Right lobe of liver (tissue), 6 donors: Measurements from ENCODE around the gene PDXP. TPM values are rescaled to one million over a fixed set of nuclear protein-coding genes. Genes with fewer than 3 reads are reported as not detected.

Source experiments
- ATAC-seq, 4 donors: fragments of 200-7000 bp; cut with Tn5 transposase; one replicate each; pipeline ENCODE4 v1.9.1; 2020; ENCODE audit warnings: mild to moderate bottlenecking in 4 of 4, moderate library complexity in 4 of 4
- DNase-seq, 3 donors: peaks; one replicate each; pipeline ENCODE4 v3.0.0-alpha.2; 2020
- H3K27ac ChIP-seq, 3 donors: fragments of 200-600 bp; one replicate each; pipeline ENCODE4 v1.8.0; 2022
- H3K27me3 ChIP-seq, 2 donors: fragments of 200-600 bp; one replicate each; pipeline ENCODE4 v1.8.0; 2022
- H3K36me3 ChIP-seq, 4 donors: fragments of 200-600 bp; sonication (generic) in 1 of 4; one replicate each; pipeline versions ENCODE4 v1.5.1 to v1.8.0; 2017 to 2022; ENCODE audit warnings: control low read depth in 1 of 4
- H3K4me1 ChIP-seq, 4 donors: fragments of 200-600 bp; sonication (generic) in 1 of 4; one replicate each; pipeline versions ENCODE4 v1.5.1 to v1.8.0; 2017 to 2022; ENCODE audit warnings: control low read depth in 1 of 4
- H3K4me3 ChIP-seq, 3 donors: fragments of 200-600 bp; one replicate each; pipeline ENCODE4 v1.8.0; 2022
- H3K9me3 ChIP-seq, 4 donors: fragments of 200-600 bp; sonication (generic) in 1 of 4; one replicate each; pipeline versions ENCODE4 v1.5.1 to v1.8.0; 2017 to 2022; ENCODE audit warnings: control low read depth in 1 of 4
- POLR2A ChIP-seq: fragments of 450-650 bp; IDR thresholded peaks from one replicate; pipeline ENCODE4 v1.6.1; 2017; ENCODE audit warnings: antibody characterized with exemption, mild to moderate bottlenecking
- WGBS: methylation state at CpG from one replicate; pipeline ENCODE4 v1.1.6; 2018; ENCODE audit warnings: low coverage, low lambda C conversion rate; ENCODE audit not compliant: insufficient coverage; ENCODE audit errors: missing lambda C conversion rate; 5-methylcytosine and 5-hydroxymethylcytosine counted together
- intact Hi-C, 2 donors: fragments of 100-400 bp; cut with DNase I; formaldehyde crosslinking; loops; one replicate each; pipeline versions ENCODE4 v1.11.2 to v1.14.1; 2022
- total RNA-seq, 6 experiments: library from RNA; depleted of rRNA in 2 of 6; stranded (reverse); fragments of >200 nt in 2 of 6; fragmentation: NEBNext Ultra II Directional in 3 of 6; extraction: Animal tissue kit (Norgen Biotek cat#: 25700) in 3 of 6; gene quantifications; one replicate each; pipeline versions ENCODE4 v1.1.0 to v1.2.4, GENCODE V29; 2016 to 2023
- TF ChIP-seq, protein P1 (sequence below), 4 donors: fragments of 200-600 bp in 3 of 4; fragments of 450-650 bp in 1 of 4; IDR thresholded peaks; one replicate each; pipeline versions ENCODE4 v1.5.1 to v1.8.0; 2016 to 2022; ENCODE audit warnings: antibody characterized with exemption in 4 of 4, mild to moderate bottlenecking in 2 of 4
- donor health status: DM: no; HTN: yes; CAD: no.
- donor health status: DM: no; HTN: no; CAD: no.
- donor health status: DM: no; HTN: no; CAD: no.
- donor health status: DM: no; HTN: yes; CAD: no.
- donor health status: DM: no; HTN: yes; CAD: no.

PDXP gene
- total RNA-seq, 6 experiments from 2014 or later, result 15.7 to 63.4 (median 34.4) TPM

DNA sequence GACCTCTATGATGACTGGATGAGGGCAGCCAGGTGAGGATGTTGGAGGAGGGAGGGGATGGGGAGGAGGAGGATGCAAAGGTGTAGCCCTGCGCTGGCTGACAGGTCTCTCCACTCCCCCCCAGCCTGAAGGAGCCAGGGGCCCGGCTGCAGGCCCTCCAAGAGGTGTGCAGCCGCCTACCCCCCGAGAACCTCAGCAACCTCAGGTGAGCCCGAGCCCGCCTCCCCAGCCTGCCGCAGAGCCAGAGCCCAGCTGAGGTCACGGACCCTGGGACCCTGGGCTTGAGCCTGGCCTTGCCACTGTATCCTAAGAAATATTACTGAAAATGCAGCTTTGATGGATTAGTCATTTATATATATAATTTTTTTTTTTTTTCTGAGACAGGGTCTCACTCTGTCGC is 11.2 kb upstream of the PDXP start:
- no peaks in the 10 kb centered on the region for H3K36me3 ChIP-seq
- no peak overlapping the region for H3K4me3 ChIP-seq
- 50% methylated on average over 1 of the region's 9 CpGs for WGBS
- H3K9me3 ChIP-seq, result no peaks in the 10 kb centered on the region
- no peak for ATAC-seq
- intact Hi-C loops, result loop anchor here (10.0 kb wide), 1 partner anchor 77 kb away; no protein-coding TSS in a partner anchor
- TF ChIP-seq, protein P1, sequence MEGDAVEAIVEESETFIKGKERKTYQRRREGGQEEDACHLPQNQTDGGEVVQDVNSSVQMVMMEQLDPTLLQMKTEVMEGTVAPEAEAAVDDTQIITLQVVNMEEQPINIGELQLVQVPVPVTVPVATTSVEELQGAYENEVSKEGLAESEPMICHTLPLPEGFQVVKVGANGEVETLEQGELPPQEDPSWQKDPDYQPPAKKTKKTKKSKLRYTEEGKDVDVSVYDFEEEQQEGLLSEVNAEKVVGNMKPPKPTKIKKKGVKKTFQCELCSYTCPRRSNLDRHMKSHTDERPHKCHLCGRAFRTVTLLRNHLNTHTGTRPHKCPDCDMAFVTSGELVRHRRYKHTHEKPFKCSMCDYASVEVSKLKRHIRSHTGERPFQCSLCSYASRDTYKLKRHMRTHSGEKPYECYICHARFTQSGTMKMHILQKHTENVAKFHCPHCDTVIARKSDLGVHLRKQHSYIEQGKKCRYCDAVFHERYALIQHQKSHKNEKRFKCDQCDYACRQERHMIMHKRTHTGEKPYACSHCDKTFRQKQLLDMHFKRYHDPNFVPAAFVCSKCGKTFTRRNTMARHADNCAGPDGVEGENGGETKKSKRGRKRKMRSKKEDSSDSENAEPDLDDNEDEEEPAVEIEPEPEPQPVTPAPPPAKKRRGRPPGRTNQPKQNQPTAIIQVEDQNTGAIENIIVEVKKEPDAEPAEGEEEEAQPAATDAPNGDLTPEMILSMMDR (IDR thresholded peaks at IDR 0.05), result no peak
- no peak for TF ChIP-seq POLR2A
- no peaks in the 10 kb centered on the region for H3K27me3 ChIP-seq
- no peak for DNase-seq
- H3K4me1 ChIP-seq, result no peaks in the 10 kb centered on the region
- no peak overlapping the region for H3K27ac ChIP-seq

DNA sequence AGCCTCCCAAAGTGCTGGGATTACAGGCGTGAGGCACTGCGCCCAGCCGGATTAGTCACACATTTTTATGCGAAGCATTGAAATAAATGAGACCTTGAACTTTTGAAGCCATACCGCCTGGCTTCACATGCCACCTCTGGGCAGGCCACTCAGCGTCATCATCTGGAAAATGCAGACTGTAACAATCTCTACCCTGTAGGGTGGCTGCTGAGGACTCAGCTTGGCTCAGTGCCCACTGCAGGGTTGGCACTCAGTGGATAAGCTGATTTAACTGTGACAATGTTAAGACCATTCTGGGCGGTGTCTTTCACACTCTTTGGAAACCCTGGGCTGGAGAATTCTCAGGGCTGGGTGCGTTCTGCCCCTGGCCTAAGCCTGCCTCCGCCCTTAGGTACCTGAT is 10.6 kb upstream of the PDXP start:
- ATAC-seq (peak in 2 of 4 donors; percentile 13 to 66), DNase-seq (peak in 1 of 3 donors; percentile 59)
- H3K27ac ChIP-seq, result no peak overlapping the region
- H3K36me3 ChIP-seq, result no peaks in the 10 kb centered on the region
- no peak for TF ChIP-seq POLR2A
- TF ChIP-seq, protein P1 (IDR thresholded peaks at IDR 0.05), result no peak
- no peak overlapping the region for H3K4me3 ChIP-seq
- no peaks in the 10 kb centered on the region for H3K27me3 ChIP-seq
- intact Hi-C loops, result loop anchor here (10.0 kb wide), 1 partner anchor 77 kb away; no protein-coding TSS in a partner anchor
- no peaks in the 10 kb centered on the region for H3K4me1 ChIP-seq
- 75% methylated on average over 6 of the region's 9 CpGs for WGBS
- H3K9me3 ChIP-seq, result no peaks in the 10 kb centered on the region

DNA sequence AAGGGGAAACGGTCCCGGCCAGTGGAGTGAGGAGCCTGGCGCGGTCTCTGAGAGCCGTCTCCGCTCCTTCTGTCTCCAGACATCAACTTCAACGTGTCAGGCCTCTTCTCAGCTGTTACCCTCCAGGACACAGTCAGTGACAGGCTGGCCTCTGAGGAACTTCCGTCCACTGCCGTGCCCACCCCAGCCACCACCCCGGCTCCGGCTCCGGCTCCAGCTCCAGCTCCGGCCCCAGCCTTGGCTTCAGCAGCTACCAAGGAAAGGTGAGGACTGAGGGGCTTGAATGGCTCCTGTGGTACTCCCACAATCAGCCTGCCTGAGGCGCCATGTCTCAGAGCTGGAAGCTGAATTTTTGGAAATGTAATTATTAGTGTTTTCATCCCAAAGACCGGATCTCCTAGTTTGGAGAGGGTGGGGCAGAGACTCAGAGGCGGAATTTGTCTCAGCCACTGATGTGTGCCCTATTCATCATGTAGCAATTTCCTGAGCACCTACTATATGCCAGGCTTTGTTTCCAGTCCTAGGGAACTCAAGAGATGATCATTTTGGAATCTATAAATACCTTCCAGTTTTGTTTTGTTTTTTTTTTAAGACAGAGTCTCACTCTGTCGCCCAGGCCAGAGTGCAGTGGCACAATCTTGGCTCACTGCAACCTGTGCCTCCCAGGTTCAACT is 7.9 kb upstream of the PDXP start:
- H3K36me3 ChIP-seq, result no peaks in the 10 kb centered on the region
- DNase-seq, result no peak
- no peak overlapping the region for H3K27ac ChIP-seq
- H3K4me1 ChIP-seq, result no peaks in the 10 kb centered on the region
- H3K9me3 ChIP-seq, result no peaks in the 10 kb centered on the region
- intact Hi-C loops, result no loop called here
- H3K27me3 ChIP-seq, result no peaks in the 10 kb centered on the region
- no peak for ATAC-seq
- TF ChIP-seq, protein P1 (IDR thresholded peaks at IDR 0.05), result no peak
- no peak for TF ChIP-seq POLR2A
- 89% methylated on average over 4 of the region's 17 CpGs for WGBS
- H3K4me3 ChIP-seq, result no peak overlapping the region

DNA sequence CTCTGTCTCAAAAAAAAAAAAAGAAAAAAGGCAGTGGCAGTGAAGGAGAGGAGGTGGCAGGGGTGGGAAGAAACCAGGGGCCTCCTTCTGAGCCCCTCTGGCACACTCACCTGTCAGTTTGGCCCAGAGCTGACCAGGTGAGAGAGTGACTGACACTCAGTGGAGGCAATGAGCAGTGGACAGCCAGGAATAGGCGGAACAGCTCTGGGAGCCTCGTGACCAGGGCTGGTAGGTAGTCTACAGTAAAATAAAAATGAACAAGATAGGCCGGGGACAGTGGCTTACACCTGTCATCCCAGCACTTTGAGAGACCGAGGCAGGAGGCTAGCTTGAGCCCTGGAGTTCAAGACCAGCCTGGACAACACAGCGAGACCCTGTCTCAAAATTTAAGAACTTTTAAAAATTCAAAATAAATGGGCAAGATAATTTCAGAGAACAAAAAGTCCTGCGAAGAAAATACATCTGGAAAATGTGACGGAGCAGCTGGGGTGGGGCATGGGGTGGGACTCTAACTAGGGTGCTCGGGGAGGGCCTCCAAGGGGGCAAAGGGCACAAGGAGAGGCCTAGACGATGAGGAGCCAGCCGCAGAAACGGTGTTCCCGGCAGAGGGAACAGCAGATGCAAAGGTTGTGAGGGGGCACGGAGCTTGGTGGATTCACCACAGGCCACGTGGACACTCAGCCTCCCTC is 3.8 kb upstream of the PDXP start:
- DNase-seq (no peak), ATAC-seq (no peak)
- Histone ChIP-seq H3K27me3 (no peaks in the 10 kb centered on the region), H3K4me1 (peaks cover 0 to 8% (median 0%) of the 10 kb centered on the region in 4 donors), H3K27ac (no peak overlapping the region), H3K9me3 (no peaks in the 10 kb centered on the region), H3K36me3 (no peaks in the 10 kb centered on the region), H3K4me3 (no peak overlapping the region)
- no peak for TF ChIP-seq POLR2A
- TF ChIP-seq, protein P1 (IDR thresholded peaks at IDR 0.05), result no peak
- intact Hi-C loops, result no loop called here
- 85% methylated on average over 8 of the region's 14 CpGs for WGBS
